Astrocyte (in vitro differentiated cells and primary cell): ENCODE data around the gene TUFM. TPM values are rescaled to one million over a fixed set of nuclear protein-coding genes. Genes with fewer than 3 reads are reported as not detected.

ENCODE experiments used
- DNase-seq: peaks from one replicate; pipeline ENCODE4 v3.0.0-alpha.2; 2010; ENCODE audit warnings: low read depth
- FAIRE-seq: peaks from 2 replicates; lab custom pipeline; 2011; peaks lifted over from hg19 to GRCh38; lab: Jason Lieb, UNC
- H2AFZ ChIP-seq: 2 replicates; pipeline ENCODE4 v1.6.0; 2012; ENCODE audit warnings: low read depth, low read length, inconsistent platforms
- H3K27ac ChIP-seq: 2 replicates; pipeline ENCODE4 v1.5.1; 2011; ENCODE audit warnings: low read depth, low read length, inconsistent platforms
- H3K27me3 ChIP-seq: 2 replicates; pipeline ENCODE4 v1.6.0; 2011; ENCODE audit warnings: low read length, inconsistent platforms; ENCODE audit not compliant: insufficient read depth
- H3K36me3 ChIP-seq: 2 replicates; pipeline ENCODE4 v1.5.1; 2011; ENCODE audit warnings: low read length, inconsistent platforms; ENCODE audit not compliant: insufficient read depth
- H3K4me1 ChIP-seq: 2 replicates; pipeline ENCODE4 v1.5.1; 2011; ENCODE audit warnings: low read length, inconsistent platforms; ENCODE audit not compliant: insufficient read depth
- H3K4me2 ChIP-seq: 2 replicates; pipeline ENCODE4 v1.6.0; 2012; ENCODE audit warnings: low read length, inconsistent platforms
- H3K4me3 ChIP-seq: 2 replicates; pipeline ENCODE4 v1.5.1; 2011; ENCODE audit warnings: low read depth, mild to moderate bottlenecking, low read length, inconsistent platforms; ENCODE audit not compliant: insufficient read depth
- H3K79me2 ChIP-seq: 2 replicates; pipeline ENCODE4 v1.6.0; 2012; ENCODE audit warnings: mild to moderate bottlenecking, low read length, inconsistent platforms; ENCODE audit not compliant: insufficient read depth
- H3K9ac ChIP-seq: 2 replicates; pipeline ENCODE4 v1.6.0; 2012; ENCODE audit warnings: mild to moderate bottlenecking, low read length, inconsistent platforms
- H3K9me3 ChIP-seq: 2 replicates; pipeline ENCODE4 v1.5.1; 2012; ENCODE audit warnings: low read depth, mild to moderate bottlenecking, low read length, inconsistent platforms; ENCODE audit not compliant: insufficient read depth
- H4K20me1 ChIP-seq: 2 replicates; pipeline ENCODE4 v1.6.0; 2012; ENCODE audit warnings: low read length, inconsistent platforms; ENCODE audit not compliant: insufficient read depth
- H3K27ac Mint-ChIP-seq: one replicate; pipeline ENCODE4 v1.8.0; 2021; ENCODE audit warnings: mild to moderate bottlenecking, mixed read lengths; ENCODE audit not compliant: unreplicated experiment
- H3K27me3 Mint-ChIP-seq: one replicate; pipeline ENCODE4 v1.8.0; 2021; ENCODE audit warnings: low read depth, mixed read lengths; ENCODE audit not compliant: unreplicated experiment
- H3K36me3 Mint-ChIP-seq: one replicate; pipeline ENCODE4 v1.8.0; 2021; ENCODE audit warnings: low read depth, mixed read lengths; ENCODE audit not compliant: unreplicated experiment
- H3K4me1 Mint-ChIP-seq: one replicate; pipeline ENCODE4 v1.8.0; 2021; ENCODE audit warnings: low read depth, mixed read lengths; ENCODE audit not compliant: unreplicated experiment
- H3K4me3 Mint-ChIP-seq: one replicate; pipeline ENCODE4 v1.8.0; 2021; ENCODE audit warnings: mild to moderate bottlenecking, moderate library complexity, mixed read lengths; ENCODE audit not compliant: unreplicated experiment
- H3K9me3 Mint-ChIP-seq: one replicate; pipeline ENCODE4 v1.8.0; 2021; ENCODE audit warnings: mild to moderate bottlenecking, mixed read lengths; ENCODE audit not compliant: unreplicated experiment
- CTCF ChIP-seq: IDR thresholded peaks from 2 replicates; pipeline ENCODE4 v1.5.1; 2011; ENCODE audit warnings: low read depth, mild to moderate bottlenecking, inconsistent platforms, low read length, moderate library complexity; ENCODE audit not compliant: insufficient read depth
- EZH2 ChIP-seq: IDR thresholded peaks from 2 replicates; pipeline ENCODE4 v1.6.1; 2012; ENCODE audit warnings: mild to moderate bottlenecking, low read length, inconsistent platforms; ENCODE audit not compliant: insufficient read depth
- total RNA-seq: library from RNA; stranded (reverse); gene quantifications from 2 replicates; pipeline ENCODE4 v1.2.1, GENCODE V29; 2021

Gene TUFM
- total RNA-seq, 1 donor from 2014 or later, result 147 TPM

GRCh38 chr16:28839004-28839639 is 7.0 kb downstream of the TUFM start:
- Mint-ChIP-seq H3K4me3 (no peak overlapping the region), H3K27ac (peak overlapping the region; percentile 34), H3K36me3 (peaks cover 14% of the 10 kb centered on the region), H3K27me3 (no peaks in the 10 kb centered on the region), H3K4me1 (no peaks in the 10 kb centered on the region), H3K9me3 (no peaks in the 10 kb centered on the region)
- no peaks in the 10 kb centered on the region for H3K9me3 ChIP-seq
- no peaks in the 10 kb centered on the region for H3K27me3 ChIP-seq
- H3K79me2 ChIP-seq, result peaks cover 13% of the 10 kb centered on the region
- DNase-seq (no peak), FAIRE-seq (no peak)
- H3K4me2 ChIP-seq, result no peak overlapping the region
- H3K4me1 ChIP-seq, result no peaks in the 10 kb centered on the region
- H4K20me1 ChIP-seq, result peaks cover 30% of the 10 kb centered on the region
- no peak overlapping the region for H2AFZ ChIP-seq
- H3K9ac ChIP-seq, result no peak overlapping the region
- TF ChIP-seq EZH2 (no peak), CTCF (no peak)
- peaks cover 37% of the 10 kb centered on the region for H3K36me3 ChIP-seq
- no peak overlapping the region for H3K27ac ChIP-seq
- H3K4me3 ChIP-seq, result no peak overlapping the region

- H3K79me2 ChIP-seq, result peaks cover 8% of the 10 kb centered on the region
- Mint-ChIP-seq H3K4me3 (no peak overlapping the region), H3K9me3 (no peaks in the 10 kb centered on the region), H3K27ac (peak overlapping the region; percentile 59), H3K27me3 (no peaks in the 10 kb centered on the region), H3K4me1 (no peaks in the 10 kb centered on the region), H3K36me3 (peaks cover 16% of the 10 kb centered on the region)
- no peak overlapping the region for H3K4me3 ChIP-seq
- H4K20me1 ChIP-seq, result peaks cover 36% of the 10 kb centered on the region
- no peaks in the 10 kb centered on the region for H3K27me3 ChIP-seq
- H2AFZ ChIP-seq, result no peak overlapping the region
- H3K4me2 ChIP-seq, result no peak overlapping the region
- no peaks in the 10 kb centered on the region for H3K9me3 ChIP-seq
- FAIRE-seq (no peak), DNase-seq (no peak)
- TF ChIP-seq CTCF (no peak), EZH2 (no peak)
- H3K36me3 ChIP-seq, result peaks cover 42% of the 10 kb centered on the region
- H3K9ac ChIP-seq, result no peak overlapping the region
- no peaks in the 10 kb centered on the region for H3K4me1 ChIP-seq
- no peak overlapping the region for H3K27ac ChIP-seq
Measured at GRCh38 chr16:28838558-28838918, 7.6 kb downstream of the TUFM start.

GRCh38 chr16:28837672-28838557 is 8.2 kb downstream of the TUFM start:
- Mint-ChIP-seq H3K27ac (peak overlapping the region; percentile 72), H3K4me1 (no peaks in the 10 kb centered on the region), H3K36me3 (peaks cover 19% of the 10 kb centered on the region), H3K27me3 (no peaks in the 10 kb centered on the region), H3K9me3 (no peaks in the 10 kb centered on the region), H3K4me3 (no peak overlapping the region)
- H3K9me3 ChIP-seq, result no peaks in the 10 kb centered on the region
- no peak overlapping the region for H3K4me3 ChIP-seq
- H4K20me1 ChIP-seq, result peaks cover 42% of the 10 kb centered on the region
- H3K9ac ChIP-seq, result no peak overlapping the region
- H3K79me2 ChIP-seq, result peaks cover 9% of the 10 kb centered on the region
- no peak overlapping the region for H2AFZ ChIP-seq
- no peak for DNase-seq
- no peak for TF ChIP-seq EZH2
- TF ChIP-seq CTCF, result no peak
- H3K36me3 ChIP-seq, result peaks cover 45% of the 10 kb centered on the region
- no peak overlapping the region for H3K4me2 ChIP-seq
- H3K27me3 ChIP-seq, result no peaks in the 10 kb centered on the region
- no peak overlapping the region for H3K27ac ChIP-seq
- H3K4me1 ChIP-seq, result no peaks in the 10 kb centered on the region
- no peak for FAIRE-seq
